Right lobe of liver (tissue), 4 donors: ENCODE results near the gene PAPOLG.

Experiments
- POLR2A ChIP-seq: fragments of 450-650 bp; IDR thresholded peaks from one replicate; pipeline ENCODE4 v1.6.1; 2017; ENCODE audit warnings: antibody characterized with exemption, mild to moderate bottlenecking
- TF ChIP-seq, protein P1 (sequence below), 4 donors: fragments of 200-600 bp in 3 of 4; fragments of 450-650 bp in 1 of 4; IDR thresholded peaks; one replicate each; pipeline versions ENCODE4 v1.5.1 to v1.8.0; 2016 to 2022; ENCODE audit warnings: antibody characterized with exemption in 4 of 4, mild to moderate bottlenecking in 2 of 4
- donor health status: DM: no; HTN: no; CAD: no.
- donor health status: DM: no; HTN: no; CAD: no.
- donor health status: DM: no; HTN: yes; CAD: no.

DNA sequence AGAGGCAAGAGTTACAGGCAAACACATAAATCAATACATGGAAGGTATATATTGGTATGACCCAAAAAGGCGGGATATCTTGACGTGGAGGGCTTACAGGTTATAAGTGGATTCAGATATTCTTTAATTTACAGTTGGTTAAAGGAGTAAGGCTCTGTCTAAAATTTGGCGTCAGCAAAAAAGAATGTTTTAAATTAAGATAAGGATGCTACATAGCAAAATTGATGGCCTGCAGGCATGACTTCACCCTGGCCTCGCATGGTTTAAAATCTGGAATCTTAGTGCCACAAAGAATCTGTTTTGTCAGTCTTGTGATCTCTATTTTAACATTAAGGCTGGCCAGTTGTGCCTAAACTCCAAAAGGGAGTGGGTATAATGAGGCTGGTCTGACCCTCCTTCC, 66.9 kb downstream of the PAPOLG start:
- TF ChIP-seq, protein P1, sequence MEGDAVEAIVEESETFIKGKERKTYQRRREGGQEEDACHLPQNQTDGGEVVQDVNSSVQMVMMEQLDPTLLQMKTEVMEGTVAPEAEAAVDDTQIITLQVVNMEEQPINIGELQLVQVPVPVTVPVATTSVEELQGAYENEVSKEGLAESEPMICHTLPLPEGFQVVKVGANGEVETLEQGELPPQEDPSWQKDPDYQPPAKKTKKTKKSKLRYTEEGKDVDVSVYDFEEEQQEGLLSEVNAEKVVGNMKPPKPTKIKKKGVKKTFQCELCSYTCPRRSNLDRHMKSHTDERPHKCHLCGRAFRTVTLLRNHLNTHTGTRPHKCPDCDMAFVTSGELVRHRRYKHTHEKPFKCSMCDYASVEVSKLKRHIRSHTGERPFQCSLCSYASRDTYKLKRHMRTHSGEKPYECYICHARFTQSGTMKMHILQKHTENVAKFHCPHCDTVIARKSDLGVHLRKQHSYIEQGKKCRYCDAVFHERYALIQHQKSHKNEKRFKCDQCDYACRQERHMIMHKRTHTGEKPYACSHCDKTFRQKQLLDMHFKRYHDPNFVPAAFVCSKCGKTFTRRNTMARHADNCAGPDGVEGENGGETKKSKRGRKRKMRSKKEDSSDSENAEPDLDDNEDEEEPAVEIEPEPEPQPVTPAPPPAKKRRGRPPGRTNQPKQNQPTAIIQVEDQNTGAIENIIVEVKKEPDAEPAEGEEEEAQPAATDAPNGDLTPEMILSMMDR (IDR thresholded peaks at IDR 0.05), result no peak
- TF ChIP-seq POLR2A, result no peak
